C4-2B (cell line): ENCODE data around the gene TSSK2.

Experiments used
- CTCF ChIP-seq: fragments of 450-650 bp; conservative IDR thresholded peaks from 2 replicates; pipeline ENCODE4 v1.5.1; 2017; ENCODE audit warnings: mild to moderate bottlenecking
- ZFX ChIP-seq: fragments of 450-650 bp; IDR thresholded peaks from 2 replicates; pipeline ENCODE4 v1.6.1; 2017

- TF ChIP-seq CTCF (no peak), ZFX (no peak)
Measured at GRCh38 chr22:19178657-19179496, 47.8 kb downstream of the TSSK2 start, which contains the start of gene SLC25A1.
